ENCODE data around the gene CFLAR.

- TF ChIP-seq ATF3 (IDR thresholded peaks at IDR 0.05) (no peak), MAX (IDR thresholded peaks at IDR 0.05) (no peak), EZH2phosphoT487 (IDR thresholded peaks at IDR 0.05; ENCODE audit: borderline replicate concordance) (no peak), POLR2AphosphoS5 (IDR thresholded peaks at IDR 0.05; ENCODE audit: low read depth, low read length) (no peak), CTCF (IDR thresholded peaks at IDR 0.05 in 2 of 3, conservative IDR thresholded peaks at IDR 0.05 in 1 of 3; ENCODE audit: borderline replicate concordance in 1 of 3, insufficient read depth in 1 of 3, low read depth in 2 of 3, low read length in 2 of 3) (no peak), POLR2A (IDR thresholded peaks at IDR 0.05; ENCODE audit: borderline replicate concordance, extremely low read depth, insufficient read depth, insufficient read length) (no peak), EGR1 (IDR thresholded peaks at IDR 0.05; ENCODE audit: low read depth) (no peak), FOSL1 (IDR thresholded peaks at IDR 0.05; ENCODE audit: low read depth) (no peak), RAD21 (IDR thresholded peaks at IDR 0.05; ENCODE audit: low read depth) (no peak), TCF7L2 (IDR thresholded peaks at IDR 0.05; ENCODE audit: borderline replicate concordance, extremely low read depth, insufficient read depth, insufficient read length) (no peak)
- TF ChIP-seq, protein P1, sequence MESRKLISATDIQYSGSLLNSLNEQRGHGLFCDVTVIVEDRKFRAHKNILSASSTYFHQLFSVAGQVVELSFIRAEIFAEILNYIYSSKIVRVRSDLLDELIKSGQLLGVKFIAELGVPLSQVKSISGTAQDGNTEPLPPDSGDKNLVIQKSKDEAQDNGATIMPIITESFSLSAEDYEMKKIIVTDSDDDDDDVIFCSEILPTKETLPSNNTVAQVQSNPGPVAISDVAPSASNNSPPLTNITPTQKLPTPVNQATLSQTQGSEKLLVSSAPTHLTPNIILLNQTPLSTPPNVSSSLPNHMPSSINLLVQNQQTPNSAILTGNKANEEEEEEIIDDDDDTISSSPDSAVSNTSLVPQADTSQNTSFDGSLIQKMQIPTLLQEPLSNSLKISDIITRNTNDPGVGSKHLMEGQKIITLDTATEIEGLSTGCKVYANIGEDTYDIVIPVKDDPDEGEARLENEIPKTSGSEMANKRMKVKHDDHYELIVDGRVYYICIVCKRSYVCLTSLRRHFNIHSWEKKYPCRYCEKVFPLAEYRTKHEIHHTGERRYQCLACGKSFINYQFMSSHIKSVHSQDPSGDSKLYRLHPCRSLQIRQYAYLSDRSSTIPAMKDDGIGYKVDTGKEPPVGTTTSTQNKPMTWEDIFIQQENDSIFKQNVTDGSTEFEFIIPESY (IDR thresholded peaks at IDR 0.05; ENCODE audit: extremely low read depth, insufficient replicate concordance, low read length) = no peak
- TF ChIP-seq, protein P2, sequence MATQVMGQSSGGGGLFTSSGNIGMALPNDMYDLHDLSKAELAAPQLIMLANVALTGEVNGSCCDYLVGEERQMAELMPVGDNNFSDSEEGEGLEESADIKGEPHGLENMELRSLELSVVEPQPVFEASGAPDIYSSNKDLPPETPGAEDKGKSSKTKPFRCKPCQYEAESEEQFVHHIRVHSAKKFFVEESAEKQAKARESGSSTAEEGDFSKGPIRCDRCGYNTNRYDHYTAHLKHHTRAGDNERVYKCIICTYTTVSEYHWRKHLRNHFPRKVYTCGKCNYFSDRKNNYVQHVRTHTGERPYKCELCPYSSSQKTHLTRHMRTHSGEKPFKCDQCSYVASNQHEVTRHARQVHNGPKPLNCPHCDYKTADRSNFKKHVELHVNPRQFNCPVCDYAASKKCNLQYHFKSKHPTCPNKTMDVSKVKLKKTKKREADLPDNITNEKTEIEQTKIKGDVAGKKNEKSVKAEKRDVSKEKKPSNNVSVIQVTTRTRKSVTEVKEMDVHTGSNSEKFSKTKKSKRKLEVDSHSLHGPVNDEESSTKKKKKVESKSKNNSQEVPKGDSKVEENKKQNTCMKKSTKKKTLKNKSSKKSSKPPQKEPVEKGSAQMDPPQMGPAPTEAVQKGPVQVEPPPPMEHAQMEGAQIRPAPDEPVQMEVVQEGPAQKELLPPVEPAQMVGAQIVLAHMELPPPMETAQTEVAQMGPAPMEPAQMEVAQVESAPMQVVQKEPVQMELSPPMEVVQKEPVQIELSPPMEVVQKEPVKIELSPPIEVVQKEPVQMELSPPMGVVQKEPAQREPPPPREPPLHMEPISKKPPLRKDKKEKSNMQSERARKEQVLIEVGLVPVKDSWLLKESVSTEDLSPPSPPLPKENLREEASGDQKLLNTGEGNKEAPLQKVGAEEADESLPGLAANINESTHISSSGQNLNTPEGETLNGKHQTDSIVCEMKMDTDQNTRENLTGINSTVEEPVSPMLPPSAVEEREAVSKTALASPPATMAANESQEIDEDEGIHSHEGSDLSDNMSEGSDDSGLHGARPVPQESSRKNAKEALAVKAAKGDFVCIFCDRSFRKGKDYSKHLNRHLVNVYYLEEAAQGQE (IDR thresholded peaks at IDR 0.05; ENCODE audit: low read depth) = no peak
Measured at GRCh38 chr2:201186982-201187381, 71.0 kb downstream of the CFLAR start.

Measured in HCT116 (cell line).